ENCODE data around the gene SLC10A4. TPM values are rescaled to one million over a fixed set of nuclear protein-coding genes. Genes with fewer than 3 reads are reported as not detected.

SLC10A4 gene
- total RNA-seq, 2 donors from 2014 or later = 0.35 TPM; not detected in 1

GRCh38 chr4:48472794-48473193 is 10.3 kb upstream of the SLC10A4 start:
- Histone ChIP-seq H3K36me3 (no peaks in the 10 kb centered on the region), H3K4me1 (no peaks in the 10 kb centered on the region), H3K27ac (no peak overlapping the region), H3K4me3 (no peak overlapping the region), H3K27me3 (no peaks in the 10 kb centered on the region), H3K9me3 (no peaks in the 10 kb centered on the region), H3K9ac (ENCODE audit: low read depth in 2 of 2, low read length in 2 of 2) (no peak overlapping the region)
- no peak for DNase-seq
- intact Hi-C loops (cut with DNase I) = loop anchor here (10.0 kb wide), 1 partner anchor 168 kb away; no protein-coding TSS in a partner anchor
- no peak for TF ChIP-seq CTCF (IDR thresholded peaks at IDR 0.05)

DNA sequence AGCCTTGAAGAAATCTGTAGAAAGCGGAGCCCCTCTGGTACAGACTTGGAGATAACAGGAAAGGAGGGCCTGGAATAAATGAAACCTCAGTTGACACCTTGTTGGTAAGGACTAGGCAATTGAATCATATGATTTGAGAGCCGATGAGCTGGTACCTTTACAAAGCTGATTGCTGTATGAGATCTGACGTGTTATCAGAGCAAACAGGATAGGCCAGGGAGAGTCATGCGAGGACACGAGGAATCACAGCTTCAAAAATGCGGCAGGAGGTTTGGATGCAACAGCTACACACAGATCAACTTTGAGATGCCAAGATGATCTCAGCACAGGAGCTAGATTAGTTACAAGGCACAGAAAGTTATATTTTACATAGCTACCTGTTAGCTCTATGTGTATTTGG is 7.4 kb upstream of the SLC10A4 start:
- no peak for DNase-seq
- no peaks in the 10 kb centered on the region for H3K27me3 ChIP-seq
- no peak overlapping the region for H3K4me3 ChIP-seq
- H3K9me3 ChIP-seq = no peaks in the 10 kb centered on the region
- no peak for TF ChIP-seq CTCF (IDR thresholded peaks at IDR 0.05)
- H3K36me3 ChIP-seq = no peaks in the 10 kb centered on the region
- no peak overlapping the region for H3K9ac ChIP-seq (ENCODE audit: low read depth in 2 of 2, low read length in 2 of 2)
- H3K4me1 ChIP-seq = no peaks in the 10 kb centered on the region
- intact Hi-C loops (cut with DNase I) = loop anchor here (10.0 kb wide), 1 partner anchor 171 kb away; no protein-coding TSS in a partner anchor
- no peak overlapping the region for H3K27ac ChIP-seq

DNA sequence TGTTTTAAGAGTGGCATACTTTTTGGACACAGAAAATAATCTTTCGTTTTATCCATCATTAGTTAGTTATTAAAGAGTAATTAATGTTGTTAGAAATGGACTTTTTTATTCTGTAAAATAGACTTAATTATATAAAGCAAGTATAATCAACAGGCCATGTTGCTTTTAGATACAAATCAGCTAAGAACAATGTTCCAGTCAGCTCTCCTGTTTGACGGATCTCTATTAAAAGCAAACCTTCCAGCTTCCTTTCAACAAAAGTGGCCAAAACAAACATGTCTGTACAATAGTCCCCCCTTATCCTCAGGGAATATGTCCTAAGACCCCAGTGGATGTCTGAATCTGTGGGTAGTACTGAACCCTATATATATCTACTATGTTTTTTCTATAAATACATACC is 4.9 kb upstream of the SLC10A4 start:
- intact Hi-C loops (cut with DNase I) = loop anchor here (10.0 kb wide), 1 partner anchor 173 kb away; no protein-coding TSS in a partner anchor
- TF ChIP-seq CTCF (IDR thresholded peaks at IDR 0.05) = no peak

GRCh38 chr4:48481581-48481980 is 1.6 kb upstream of the SLC10A4 start:
- Histone ChIP-seq H3K9ac (ENCODE audit: low read depth in 2 of 2, low read length in 2 of 2) (no peak overlapping the region), H3K27me3 (peaks cover 35% of the 10 kb centered on the region), H3K4me3 (no peak overlapping the region), H3K27ac (no peak overlapping the region), H3K4me1 (no peaks in the 10 kb centered on the region), H3K9me3 (no peaks in the 10 kb centered on the region), H3K36me3 (no peaks in the 10 kb centered on the region)
- no peak for DNase-seq
- intact Hi-C loops (cut with DNase I) = no loop called here
- TF ChIP-seq CTCF (IDR thresholded peaks at IDR 0.05) = no peak

More for the DNA sequence above, 4.9 kb upstream of the SLC10A4 start:
- Histone ChIP-seq H3K9me3 (no peaks in the 10 kb centered on the region), H3K36me3 (no peaks in the 10 kb centered on the region), H3K4me3 (no peak overlapping the region), H3K4me1 (no peaks in the 10 kb centered on the region), H3K27ac (no peak overlapping the region), H3K27me3 (peaks cover 5% of the 10 kb centered on the region), H3K9ac (ENCODE audit: low read depth in 2 of 2, low read length in 2 of 2) (no peak overlapping the region)
- DNase-seq = no peak

DNA sequence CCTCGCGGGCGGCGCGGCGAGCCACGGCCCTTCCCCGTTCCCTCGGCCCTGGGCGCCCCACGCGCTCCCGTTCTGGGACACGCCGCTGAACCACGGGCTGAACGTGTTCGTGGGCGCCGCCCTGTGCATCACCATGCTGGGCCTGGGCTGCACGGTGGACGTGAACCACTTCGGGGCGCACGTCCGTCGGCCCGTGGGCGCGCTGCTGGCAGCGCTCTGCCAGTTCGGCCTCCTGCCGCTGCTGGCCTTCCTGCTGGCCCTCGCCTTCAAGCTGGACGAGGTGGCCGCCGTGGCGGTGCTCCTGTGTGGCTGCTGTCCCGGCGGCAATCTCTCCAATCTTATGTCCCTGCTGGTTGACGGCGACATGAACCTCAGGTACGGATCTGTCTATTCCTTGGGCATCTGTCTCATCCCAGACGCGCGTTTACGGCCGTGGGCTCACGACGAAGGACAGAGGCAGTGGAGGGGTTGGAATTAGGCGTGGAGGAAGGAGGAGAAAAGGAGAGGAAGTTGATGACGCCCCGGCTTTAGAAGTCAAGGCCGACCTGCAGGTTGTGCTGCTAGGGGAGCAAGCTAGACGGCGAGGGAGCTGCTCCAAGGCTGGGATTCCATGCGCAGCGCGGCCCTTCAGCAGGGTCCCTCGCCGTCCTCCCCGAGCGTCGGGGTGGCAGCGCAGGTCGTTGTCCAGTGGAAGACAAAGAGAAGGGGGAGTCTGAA is 792 bp downstream of the SLC10A4 start:
- Histone ChIP-seq H3K9ac (ENCODE audit: low read depth in 2 of 2, low read length in 2 of 2) (no peak overlapping the region), H3K4me3 (peak overlapping the region; percentile 36)

More for the DNA sequence above, 792 bp downstream of the SLC10A4 start:
- no peak for TF ChIP-seq CTCF (IDR thresholded peaks at IDR 0.05)
- DNase-seq = no peak
- intact Hi-C loops (cut with DNase I) = no loop called here
- H3K4me1 ChIP-seq = no peaks in the 10 kb centered on the region
- peaks cover 58% of the 10 kb centered on the region for H3K27me3 ChIP-seq
- no peak overlapping the region for H3K27ac ChIP-seq
- H3K9me3 ChIP-seq = no peaks in the 10 kb centered on the region
- no peaks in the 10 kb centered on the region for H3K36me3 ChIP-seq

All from colonic mucosa (tissue), 4 donors.